Activated T-helper 2 cell treated with anti-CD3 and anti-CD28 coated beads, Interferon-gamma antibody, Interleukin-2, Interleukin-4, amounts not matched to agents 10 μg/mL and 5 μg/mL and 100 μg/mL, durations not matched to agents 14 hours and 24 hours and 36 hours (primary cell): ENCODE data around the gene MED27. TPM values are rescaled to one million over a fixed set of nuclear protein-coding genes. Genes with fewer than 3 reads are reported as not detected.
"Not testable (repeated sequence)": the region's sequence is repeated elsewhere in the genome, so short reads cannot be mapped to it uniquely, and the experiment has no call there.

Source experiments
- DNase-seq: peaks from one replicate; pipeline ENCODE4 v3.0.0; 2021; ENCODE audit warnings: low spot score
- H3K27ac Mint-ChIP-seq: one replicate; pipeline ENCODE4 v1.8.0; 2021; ENCODE audit warnings: mixed read lengths
- H3K27me3 Mint-ChIP-seq: one replicate; pipeline ENCODE4 v1.8.0; 2021; ENCODE audit warnings: low read depth, mixed read lengths
- H3K36me3 Mint-ChIP-seq: one replicate; pipeline ENCODE4 v1.8.0; 2021; ENCODE audit warnings: low read depth, mixed read lengths
- H3K4me1 Mint-ChIP-seq: one replicate; pipeline ENCODE4 v1.8.0; 2021; ENCODE audit warnings: low read depth, mixed read lengths
- H3K4me3 Mint-ChIP-seq: one replicate; pipeline ENCODE4 v1.8.0; 2021; ENCODE audit warnings: low read depth, mild to moderate bottlenecking, moderate library complexity, mixed read lengths
- H3K9me3 Mint-ChIP-seq: one replicate; pipeline ENCODE4 v1.8.0; 2021; ENCODE audit warnings: mixed read lengths
- intact Hi-C: fragments of 100-400 bp; cut with micrococcal nuclease; formaldehyde crosslinking; loops from one replicate; pipeline ENCODE4 v1.15.1; 2023
- total RNA-seq: library from RNA; stranded (reverse); gene quantifications from 2 replicates; pipeline ENCODE4 v1.2.3, GENCODE V29; 2022

The MED27 gene
- total RNA-seq, 1 donor from 2014 or later = 37.2 TPM

GRCh38 chr9:131925677-131926177 is 153.9 kb downstream of the MED27 start:
- Mint-ChIP-seq H3K27ac (no peak overlapping the region), H3K27me3 (no peaks in the 10 kb centered on the region), H3K4me3 (no peak overlapping the region), H3K4me1 (peaks cover 7% of the 10 kb centered on the region), H3K9me3 (no peaks in the 10 kb centered on the region), H3K36me3 (peaks cover 7% of the 10 kb centered on the region)
- DNase-seq = no peak
- intact Hi-C loops = no loop called here

DNA sequence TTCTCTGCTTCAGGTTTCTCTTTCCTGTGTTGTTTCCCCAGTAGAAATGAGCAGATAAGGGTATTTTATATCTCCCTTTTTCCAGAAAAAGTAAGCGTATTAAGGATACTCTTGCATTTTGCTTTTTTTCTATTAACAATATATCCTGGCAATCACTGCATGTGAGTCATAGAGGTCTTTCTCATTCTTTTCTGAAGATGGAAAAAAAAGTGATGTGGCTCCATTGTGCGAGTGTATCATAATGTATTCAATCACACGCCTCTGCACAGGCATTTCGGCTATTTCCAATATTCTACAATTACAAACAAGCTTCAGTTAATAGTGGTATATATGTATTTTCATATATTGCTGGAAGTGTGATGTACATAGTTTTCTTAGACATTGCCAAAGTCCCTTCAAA is 155.9 kb downstream of the MED27 start:
- intact Hi-C loops = no loop called here
- Mint-ChIP-seq H3K4me1 (peaks cover 7% of the 10 kb centered on the region), H3K27ac (no peak overlapping the region), H3K27me3 (no peaks in the 10 kb centered on the region), H3K4me3 (no peak overlapping the region), H3K9me3 (no peaks in the 10 kb centered on the region), H3K36me3 (peaks cover 7% of the 10 kb centered on the region)
- DNase-seq = no peak

- Mint-ChIP-seq H3K9me3 (no peaks in the 10 kb centered on the region), H3K4me3 (no peak overlapping the region), H3K27me3 (no peaks in the 10 kb centered on the region), H3K4me1 (peaks cover 7% of the 10 kb centered on the region), H3K36me3 (peaks cover 7% of the 10 kb centered on the region), H3K27ac (no peak overlapping the region)
- no peak for DNase-seq
- intact Hi-C loops = no loop called here
These were observed 156.5 kb downstream of the MED27 start for GRCh38 chr9:131923132-131923671.

- H3K27ac Mint-ChIP-seq, H3K4me3 Mint-ChIP-seq, H3K27me3 Mint-ChIP-seq, intact Hi-C loops, H3K9me3 Mint-ChIP-seq, DNase-seq, H3K4me1 Mint-ChIP-seq, H3K36me3 Mint-ChIP-seq: not testable (repeated sequence)
These were observed 158.0 kb downstream of the MED27 start for GRCh38 chr9:131921635-131922034.

- Mint-ChIP-seq H3K27me3 (no peaks in the 10 kb centered on the region), H3K4me1 (peaks cover 7% of the 10 kb centered on the region), H3K9me3 (no peaks in the 10 kb centered on the region), H3K36me3 (peaks cover 7% of the 10 kb centered on the region), H3K4me3 (no peak overlapping the region), H3K27ac (no peak overlapping the region)
- intact Hi-C loops = no loop called here
- DNase-seq = no peak
These were observed 160.5 kb downstream of the MED27 start for GRCh38 chr9:131919216-131919615.

DNA sequence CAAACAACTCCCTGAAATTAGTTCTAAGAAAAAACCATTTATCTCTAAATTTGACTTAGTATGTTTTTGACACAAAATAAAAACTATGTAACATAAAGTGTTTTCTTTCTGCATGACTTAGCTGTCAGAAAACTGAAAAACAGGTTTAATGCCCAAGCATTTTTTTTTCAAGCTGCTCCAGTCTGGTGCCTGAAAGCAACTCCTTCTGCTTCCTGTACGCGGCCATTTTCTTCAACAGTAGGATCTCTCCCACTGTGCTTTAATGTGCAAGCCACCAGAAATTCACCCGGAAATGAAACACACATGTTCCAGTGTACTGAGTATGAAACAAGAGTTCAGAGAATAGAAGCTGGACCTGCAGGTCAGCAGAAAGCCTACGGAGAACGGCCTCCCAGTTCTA is 161.2 kb downstream of the MED27 start:
- no peaks in the 10 kb centered on the region for H3K9me3 Mint-ChIP-seq
- peaks cover 4% of the 10 kb centered on the region for H3K4me1 Mint-ChIP-seq
- no peak overlapping the region for H3K4me3 Mint-ChIP-seq
- DNase-seq = no peak
- no peaks in the 10 kb centered on the region for H3K27me3 Mint-ChIP-seq
- intact Hi-C loops = no loop called here
- no peak overlapping the region for H3K27ac Mint-ChIP-seq
- H3K36me3 Mint-ChIP-seq = peaks cover 5% of the 10 kb centered on the region

DNA sequence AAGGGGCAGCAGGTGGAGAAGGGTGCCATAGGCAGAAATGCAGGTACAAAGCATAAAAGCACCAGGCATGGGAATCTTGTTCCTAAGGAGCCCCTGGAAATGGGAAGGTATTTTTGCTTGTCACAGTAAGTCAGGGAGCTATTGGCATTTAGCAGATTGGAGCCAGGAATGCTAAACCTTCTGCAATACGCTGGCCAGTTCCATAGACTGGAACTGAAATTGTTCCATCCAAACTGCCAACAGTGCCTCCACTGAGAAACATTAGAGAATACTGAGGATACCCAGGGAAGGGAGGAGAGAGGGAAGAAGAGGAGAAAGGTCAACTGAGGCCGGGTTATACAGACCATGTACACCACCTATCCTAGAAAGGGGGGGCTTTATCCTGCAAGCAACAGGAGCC is 162.7 kb downstream of the MED27 start:
- H3K4me3 Mint-ChIP-seq = no peak overlapping the region
- no peaks in the 10 kb centered on the region for H3K36me3 Mint-ChIP-seq

DNA sequence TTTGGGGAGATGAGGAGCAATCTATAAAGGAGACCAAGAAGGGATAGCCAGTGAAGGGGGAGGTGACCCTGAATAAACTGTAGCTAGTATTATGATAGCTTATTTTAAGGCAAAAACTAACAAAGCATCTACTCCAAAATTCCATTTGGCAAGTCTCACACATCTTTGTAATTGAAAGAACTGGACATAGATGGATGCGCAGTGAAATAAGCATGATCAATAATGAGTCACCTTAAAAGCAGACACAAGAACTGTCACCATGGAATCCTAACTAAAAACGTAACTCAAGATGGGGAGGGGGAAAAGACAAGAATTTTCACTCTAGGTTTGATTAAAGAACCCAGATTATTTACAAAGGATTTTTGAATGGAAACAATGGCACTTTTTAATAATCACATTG is 164.5 kb downstream of the MED27 start:
- no peak for DNase-seq
- no peaks in the 10 kb centered on the region for H3K9me3 Mint-ChIP-seq
- H3K27me3 Mint-ChIP-seq = no peaks in the 10 kb centered on the region
- no peak overlapping the region for H3K4me3 Mint-ChIP-seq
- no peaks in the 10 kb centered on the region for H3K4me1 Mint-ChIP-seq
- H3K36me3 Mint-ChIP-seq = no peaks in the 10 kb centered on the region
- no peak overlapping the region for H3K27ac Mint-ChIP-seq
- intact Hi-C loops = no loop called here

More for the DNA sequence above, 162.7 kb downstream of the MED27 start:
- Mint-ChIP-seq H3K27ac (no peak overlapping the region), H3K4me1 (no peaks in the 10 kb centered on the region), H3K9me3 (no peaks in the 10 kb centered on the region), H3K27me3 (no peaks in the 10 kb centered on the region)
- intact Hi-C loops = no loop called here
- DNase-seq = no peak

DNA sequence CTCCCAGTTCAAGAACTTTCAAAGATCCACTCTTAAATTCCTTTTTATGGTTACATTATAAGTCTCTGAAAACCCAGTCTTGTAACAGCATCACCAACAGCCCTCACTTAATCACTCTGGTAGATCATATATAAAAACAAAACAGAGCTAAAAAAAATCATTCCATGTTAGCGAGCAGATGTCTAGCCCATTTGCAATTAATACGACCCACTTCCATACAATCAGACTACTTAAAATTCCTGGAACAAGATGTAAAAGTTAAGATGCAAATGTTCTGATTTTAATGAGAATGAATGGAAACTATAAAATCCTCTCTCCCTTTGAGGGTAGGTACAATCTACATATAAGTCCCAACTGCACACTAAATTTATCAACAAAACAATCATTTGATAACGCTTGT is 167.0 kb downstream of the MED27 start:
- no peaks in the 10 kb centered on the region for H3K36me3 Mint-ChIP-seq
- H3K4me3 Mint-ChIP-seq = no peak overlapping the region
- no peaks in the 10 kb centered on the region for H3K4me1 Mint-ChIP-seq
- no peak overlapping the region for H3K27ac Mint-ChIP-seq
- H3K27me3 Mint-ChIP-seq = no peaks in the 10 kb centered on the region
- H3K9me3 Mint-ChIP-seq = no peaks in the 10 kb centered on the region
- intact Hi-C loops = no loop called here
- DNase-seq = no peak

DNA sequence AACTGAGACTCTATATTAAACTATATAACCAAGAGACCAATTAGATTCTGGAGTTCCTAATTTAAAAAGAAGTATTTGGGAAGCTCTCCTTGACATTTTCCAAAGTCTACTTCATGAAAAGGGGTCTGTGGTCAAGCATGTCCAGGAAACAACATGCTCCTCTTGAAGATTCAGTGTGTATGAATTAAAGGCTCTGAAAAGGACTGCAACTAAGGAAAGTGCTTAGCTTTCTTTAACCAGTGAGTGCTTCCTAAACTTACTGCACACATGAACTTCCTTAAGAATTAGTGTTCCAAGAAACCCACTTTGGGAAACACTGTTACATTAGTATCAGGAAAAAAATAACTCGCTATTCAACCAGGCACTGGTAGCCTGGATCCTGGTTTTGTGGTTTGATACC is 167.6 kb downstream of the MED27 start:
- Mint-ChIP-seq H3K4me1 (no peaks in the 10 kb centered on the region), H3K27ac (no peak overlapping the region), H3K36me3 (no peaks in the 10 kb centered on the region), H3K9me3 (no peaks in the 10 kb centered on the region), H3K4me3 (no peak overlapping the region), H3K27me3 (no peaks in the 10 kb centered on the region)
- no peak for DNase-seq
- intact Hi-C loops = no loop called here

DNA sequence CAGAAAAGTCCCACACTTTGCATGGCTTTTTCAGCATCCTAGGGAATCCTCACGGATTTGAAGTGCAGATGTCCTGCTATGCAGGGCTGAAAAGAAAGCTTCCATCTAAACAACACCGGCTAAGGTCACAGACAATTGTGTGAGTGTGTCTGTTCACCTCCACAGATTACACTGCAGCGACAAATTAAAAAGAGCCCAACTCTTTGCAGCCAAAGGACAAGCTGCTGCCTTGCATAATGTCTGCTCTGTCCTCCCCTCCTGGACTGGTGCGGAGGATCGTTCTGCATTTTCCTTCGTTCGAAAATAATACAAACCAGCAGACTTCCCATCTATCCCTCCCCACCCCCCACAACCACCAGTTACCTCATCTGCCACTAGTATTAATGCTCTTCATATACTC is 169.1 kb downstream of the MED27 start:
- Mint-ChIP-seq H3K27me3 (no peaks in the 10 kb centered on the region), H3K27ac (no peak overlapping the region), H3K4me1 (no peaks in the 10 kb centered on the region), H3K9me3 (no peaks in the 10 kb centered on the region), H3K4me3 (no peak overlapping the region), H3K36me3 (no peaks in the 10 kb centered on the region)
- intact Hi-C loops = no loop called here
- DNase-seq = no peak

DNA sequence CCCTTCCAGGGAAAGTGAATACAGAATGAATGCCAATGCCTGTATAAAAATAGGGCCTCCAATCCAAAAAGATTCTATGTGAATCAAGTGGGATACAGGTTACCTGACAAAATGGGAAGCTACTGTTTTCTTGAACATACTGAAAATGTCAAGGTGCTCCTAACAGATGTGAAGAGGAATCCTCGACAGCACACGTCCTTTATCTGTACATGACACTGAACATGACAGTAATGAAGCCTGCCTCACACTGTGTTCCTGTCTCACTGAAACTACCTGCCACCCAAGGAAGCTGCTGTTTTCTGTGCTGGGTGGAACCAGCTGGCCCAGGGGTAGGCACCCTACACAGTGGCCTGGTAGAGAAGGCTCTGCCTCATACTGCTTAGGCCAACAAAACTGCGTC is 174.5 kb downstream of the MED27 start:
- Mint-ChIP-seq H3K4me1 (no peaks in the 10 kb centered on the region), H3K27me3 (no peaks in the 10 kb centered on the region), H3K9me3 (no peaks in the 10 kb centered on the region), H3K36me3 (no peaks in the 10 kb centered on the region), H3K27ac (no peak overlapping the region), H3K4me3 (no peak overlapping the region)
- DNase-seq = no peak
- intact Hi-C loops = no loop called here

- Mint-ChIP-seq H3K9me3 (no peaks in the 10 kb centered on the region), H3K27ac (no peak overlapping the region), H3K4me3 (no peak overlapping the region), H3K4me1 (no peaks in the 10 kb centered on the region), H3K27me3 (no peaks in the 10 kb centered on the region), H3K36me3 (no peaks in the 10 kb centered on the region)
- intact Hi-C loops = no loop called here
- DNase-seq = no peak
These were observed 180.1 kb downstream of the MED27 start for GRCh38 chr9:131899296-131900228.
